Adrenal gland (tissue), 12 donors: ENCODE measurements around the gene POC1A. TPM values are rescaled to one million over a fixed set of nuclear protein-coding genes. Genes with fewer than 3 reads are reported as not detected.

Experiments
- DNase-seq, 7 donors: peaks; one replicate each; pipeline ENCODE4 v3.0.0-alpha.2; 2019 to 2020
- H3K27ac ChIP-seq, 5 donors: fragments of 200-600 bp; sonication (generic) in 4 of 5; 1 replicate in 3 of 5; 2 replicates in 2 of 5; pipeline versions ENCODE4 v1.5.1 to v1.8.0; 2016 to 2020; ENCODE audit warnings: mild to moderate bottlenecking in 1 of 5
- H3K27me3 ChIP-seq: fragments of 200-600 bp; 2 replicates; pipeline ENCODE4 v1.8.0; 2021
- H3K36me3 ChIP-seq, 2 donors: fragments of 200-600 bp; replicated peaks in 1 of 2; 1 replicate in 1 of 2; 2 replicates in 1 of 2; pipeline versions ENCODE4 v1.5.1 to v1.8.0; 2018 to 2022
- H3K4me1 ChIP-seq, 2 donors: fragments of 200-600 bp; replicated peaks in 1 of 2; 1 replicate in 1 of 2; 2 replicates in 1 of 2; pipeline versions ENCODE4 v1.5.1 to v1.8.0; 2018 to 2021
- H3K4me3 ChIP-seq, 4 donors: fragments of 200-600 bp; sonication (generic) in 3 of 4; one replicate each; pipeline ENCODE4 v1.5.1; 2016 to 2018
- H3K9me3 ChIP-seq, 3 donors: fragments of 200-600 bp; sonication (generic) in 1 of 3; replicated peaks in 1 of 3; 1 replicate in 2 of 3; 2 replicates in 1 of 3; pipeline versions ENCODE4 v1.5.1 to v1.8.0; 2016 to 2021
- CTCF ChIP-seq, 6 experiments: fragments of 450-650 bp in 4 of 6; fragments of 200-600 bp in 2 of 6; sonication (generic) in 1 of 6; IDR thresholded peaks; 1 replicate in 5 of 6; 2 replicates in 1 of 6; pipeline versions ENCODE4 v1.5.1 to v1.8.0; 2016 to 2021; ENCODE audit warnings: antibody characterized with exemption in 6 of 6, mild to moderate bottlenecking in 2 of 6, moderate library complexity in 1 of 6
- POLR2A ChIP-seq, 2 donors: fragments of 450-650 bp; IDR thresholded peaks; one replicate each; pipeline ENCODE4 v1.6.1; 2017; ENCODE audit warnings: antibody characterized with exemption in 2 of 2, mild to moderate bottlenecking in 2 of 2, moderate library complexity in 1 of 2
- WGBS, 4 donors: extraction: QIAGEN DNeasy Blood & Tissue Kit in 2 of 4; methylation state at CpG; one replicate each; pipeline versions ENCODE4 v1.1.5 to v1.1.7; 2013 to 2017; 5-methylcytosine and 5-hydroxymethylcytosine counted together
- intact Hi-C, 2 donors: fragments of 100-400 bp; cut with DNase I; formaldehyde crosslinking; loops; one replicate each; pipeline versions ENCODE4 v1.14.1 to v1.15.0; 2022 to 2023
- polyA plus RNA-seq, 3 donors: library from polyadenylated mRNA; stranded (reverse); fragments of 200-250 nt in 2 of 3; fragments of 350-450 nt in 1 of 3; fragmentation: Illumina TruSeq in 1 of 3; extraction: RNeasy Lipid Tissue Mini Kit (QIAGEN cat#74804) in 1 of 3; gene quantifications; one replicate each; pipeline ENCODE4 v1.2.3, GENCODE V29; 2013 to 2014
- total RNA-seq, 9 donors: library from RNA; depleted of rRNA in 4 of 9; stranded (reverse); fragments of >200 nt in 4 of 9; fragments of 120-200 nt in 1 of 9; fragmentation: NEBNext Ultra II Directional in 1 of 9; extraction: Animal tissue kit (Norgen Biotek cat#: 25700) in 1 of 9; gene quantifications; one replicate each; pipeline versions ENCODE4 v1.1.0 to v1.2.4, GENCODE V29; 2013 to 2023
- donor health status: healthy with polysubstance abuse.
- donor health status: Bipolar disorder and iron deficiency.
- donor health status: DM: yes; HTN: yes; CAD: no.
- donor health status: DM: no; HTN: no; CAD: no.
- donor health status: DM: no; HTN: no; CAD: no.
- donor health status: DM: yes; HTN: yes; CAD: no.

POC1A gene
- total and polyA plus RNA-seq, 12 donors: 2.0 to 8.4 (median 5.5) TPM

- no peaks in the 10 kb centered on the region for H3K9me3 ChIP-seq
- no peak for DNase-seq
- H3K4me1 ChIP-seq: no peaks in the 10 kb centered on the region
- H3K27ac ChIP-seq: no peak overlapping the region
- H3K27me3 ChIP-seq: no peaks in the 10 kb centered on the region
- WGBS, 4 donors: 87 to 94% (median 92%) methylated on average over 6 to 8 of the region's 8 CpGs
- no peaks in the 10 kb centered on the region for H3K36me3 ChIP-seq
- intact Hi-C loops: no loop called here
- TF ChIP-seq CTCF (IDR thresholded peaks at IDR 0.05) (no peak), POLR2A (IDR thresholded peaks at IDR 0.05) (no peak)
- H3K4me3 ChIP-seq: no peak overlapping the region
These were observed 6.4 kb downstream of the POC1A start for GRCh38 chr3:52147804-52148203.

GRCh38 chr3:52146811-52147210, 7.4 kb downstream of the POC1A start:
- DNase-seq: no peak
- no peaks in the 10 kb centered on the region for H3K27me3 ChIP-seq
- no peak overlapping the region for H3K4me3 ChIP-seq
- intact Hi-C loops: no loop called here
- H3K27ac ChIP-seq: no peak overlapping the region
- no peaks in the 10 kb centered on the region for H3K36me3 ChIP-seq
- no peaks in the 10 kb centered on the region for H3K9me3 ChIP-seq
- no peak for TF ChIP-seq CTCF (IDR thresholded peaks at IDR 0.05)
- TF ChIP-seq POLR2A (IDR thresholded peaks at IDR 0.05): no peak
- 94 to 98% (median 95%) methylated on average over 8 to 13 of the region's 13 CpGs for WGBS, 4 donors
- no peaks in the 10 kb centered on the region for H3K4me1 ChIP-seq

- Histone ChIP-seq H3K27ac (no peak overlapping the region), H3K27me3 (no peaks in the 10 kb centered on the region), H3K4me1 (no peaks in the 10 kb centered on the region), H3K4me3 (no peak overlapping the region), H3K36me3 (no peaks in the 10 kb centered on the region), H3K9me3 (no peaks in the 10 kb centered on the region)
- TF ChIP-seq POLR2A (IDR thresholded peaks at IDR 0.05): no peak
- no peak for TF ChIP-seq CTCF (IDR thresholded peaks at IDR 0.05)
- intact Hi-C loops: no loop called here
- 92 to 100% (median 94%) methylated on average over 1 of the region's 1 CpG for WGBS, 4 donors
- no peak for DNase-seq
These were observed 8.0 kb downstream of the POC1A start for GRCh38 chr3:52146189-52146588.

- H3K36me3 ChIP-seq: no peaks in the 10 kb centered on the region
- intact Hi-C loops: loop anchor here (2.0 kb wide), 1 partner anchor 145 kb away; no protein-coding TSS in a partner anchor
- no peaks in the 10 kb centered on the region for H3K9me3 ChIP-seq
- H3K27me3 ChIP-seq: no peaks in the 10 kb centered on the region
- no peak overlapping the region for H3K27ac ChIP-seq
- H3K4me1 ChIP-seq: no peaks in the 10 kb centered on the region
- WGBS, 4 donors: 94 to 98% (median 97%) methylated on average over 2 to 8 of the region's 8 CpGs
- no peak for DNase-seq
- H3K4me3 ChIP-seq: no peak overlapping the region
- TF ChIP-seq POLR2A (IDR thresholded peaks at IDR 0.05): no peak
- no peak for TF ChIP-seq CTCF (IDR thresholded peaks at IDR 0.05)
These were observed 8.5 kb downstream of the POC1A start for GRCh38 chr3:52145736-52146110.
